HG03095 (cell line): ENCODE results near the gene TBC1D9.

Experiments
- ATAC-seq: cut with Tn5 transposase; IDR thresholded peaks from one replicate; pipeline ENCODE4 v1.9.1; 2021; ENCODE audit warnings: moderate library complexity; ENCODE audit not compliant: unreplicated experiment

TBC1D9 gene

GRCh38 chr4:140653718-140654494 is 102.3 kb downstream of the TBC1D9 start:
- no peak for ATAC-seq

- no peak for ATAC-seq
These were observed 103.6 kb downstream of the TBC1D9 start for GRCh38 chr4:140652601-140653000.

- ATAC-seq: no peak
These were observed 107.4 kb downstream of the TBC1D9 start for GRCh38 chr4:140648716-140649308.

GRCh38 chr4:140645614-140646412 is 110.4 kb downstream of the TBC1D9 start:
- ATAC-seq: no peak

GRCh38 chr4:140645196-140645595 is 111.0 kb downstream of the TBC1D9 start:
- no peak for ATAC-seq

GRCh38 chr4:140644470-140645185 is 111.6 kb downstream of the TBC1D9 start:
- no peak for ATAC-seq

GRCh38 chr4:140643571-140644055 is 112.6 kb downstream of the TBC1D9 start:
- ATAC-seq: no peak

- ATAC-seq: no peak
These were observed 113.3 kb downstream of the TBC1D9 start for GRCh38 chr4:140642674-140643437.

- no peak for ATAC-seq
These were observed 114.3 kb downstream of the TBC1D9 start for GRCh38 chr4:140641789-140642439.

GRCh38 chr4:140641105-140641555 is 115.1 kb downstream of the TBC1D9 start:
- ATAC-seq: no peak

GRCh38 chr4:140640150-140640748 is 115.9 kb downstream of the TBC1D9 start:
- no peak for ATAC-seq

- ATAC-seq: no peak
These were observed 117.1 kb downstream of the TBC1D9 start for GRCh38 chr4:140639066-140639465.

- peak; percentile 69 for ATAC-seq
These were observed 118.3 kb downstream of the TBC1D9 start for GRCh38 chr4:140637836-140638235.

GRCh38 chr4:140635606-140636005 is 120.6 kb downstream of the TBC1D9 start:
- no peak for ATAC-seq

GRCh38 chr4:140633951-140634350 is 122.2 kb downstream of the TBC1D9 start:
- no peak for ATAC-seq

- ATAC-seq: no peak
These were observed 123.1 kb downstream of the TBC1D9 start for GRCh38 chr4:140633124-140633523.

- ATAC-seq: no peak
These were observed 125.9 kb downstream of the TBC1D9 start for GRCh38 chr4:140630246-140630645.

- no peak for ATAC-seq
These were observed 128.2 kb downstream of the TBC1D9 start for GRCh38 chr4:140628016-140628415.

- no peak for ATAC-seq
These were observed 129.4 kb downstream of the TBC1D9 start for GRCh38 chr4:140626661-140627376.
